Measurements from ENCODE around the gene HUWE1. TPM values are rescaled to one million over a fixed set of nuclear protein-coding genes. Genes with fewer than 3 reads are reported as not detected.

Gene HUWE1
- total RNA-seq, 1 experiment from 2014 or later, result 277 TPM

- H3K4me3 Mint-ChIP-seq, result no peak overlapping the region
- peaks cover 84% of the 10 kb centered on the region for H3K36me3 Mint-ChIP-seq
- ChIA-PET POLR2A (no interaction called here), CTCF (no interaction called here)
- H3K4me1 Mint-ChIP-seq, result no peaks in the 10 kb centered on the region
- no peak overlapping the region for H3K27ac Mint-ChIP-seq
- H3K9me3 Mint-ChIP-seq, result no peaks in the 10 kb centered on the region
- H3K27me3 Mint-ChIP-seq (ENCODE audit: low read depth), result no peaks in the 10 kb centered on the region
- ATAC-seq (no peak), DNase-seq (ENCODE audit: low spot score) (no peak)
- no peak for TF ChIP-seq SOX15 (CRISPR knock-in tag; IDR thresholded peaks at IDR 0.05)
- no peak for TF ChIP-seq GTF2I (CRISPR knock-in tag; conservative IDR thresholded peaks at IDR 0.05)
- no peak for TF ChIP-seq ESRRA (CRISPR knock-in tag; IDR thresholded peaks at IDR 0.05; ENCODE audit: borderline replicate concordance)
- TF ChIP-seq ZNF512 (CRISPR knock-in tag; IDR thresholded peaks at IDR 0.05; ENCODE audit: borderline replicate concordance), result no peak
- TF ChIP-seq ZNF232 (CRISPR knock-in tag; IDR thresholded peaks at IDR 0.05), result no peak
- TF ChIP-seq FOXJ3 (CRISPR knock-in tag; IDR thresholded peaks at IDR 0.05; ENCODE audit: borderline replicate concordance), result no peak
- no peak for TF ChIP-seq PREB (CRISPR knock-in tag; IDR thresholded peaks at IDR 0.05; ENCODE audit: borderline replicate concordance)
- TF ChIP-seq ETV6 (CRISPR knock-in tag; IDR thresholded peaks at IDR 0.05), result no peak
- TF ChIP-seq ATF3 (CRISPR knock-in tag; conservative IDR thresholded peaks at IDR 0.05), result no peak
- no peak for TF ChIP-seq CREB1 (CRISPR knock-in tag; IDR thresholded peaks at IDR 0.05)
- TF ChIP-seq, protein P1, sequence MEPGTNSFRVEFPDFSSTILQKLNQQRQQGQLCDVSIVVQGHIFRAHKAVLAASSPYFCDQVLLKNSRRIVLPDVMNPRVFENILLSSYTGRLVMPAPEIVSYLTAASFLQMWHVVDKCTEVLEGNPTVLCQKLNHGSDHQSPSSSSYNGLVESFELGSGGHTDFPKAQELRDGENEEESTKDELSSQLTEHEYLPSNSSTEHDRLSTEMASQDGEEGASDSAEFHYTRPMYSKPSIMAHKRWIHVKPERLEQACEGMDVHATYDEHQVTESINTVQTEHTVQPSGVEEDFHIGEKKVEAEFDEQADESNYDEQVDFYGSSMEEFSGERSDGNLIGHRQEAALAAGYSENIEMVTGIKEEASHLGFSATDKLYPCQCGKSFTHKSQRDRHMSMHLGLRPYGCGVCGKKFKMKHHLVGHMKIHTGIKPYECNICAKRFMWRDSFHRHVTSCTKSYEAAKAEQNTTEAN (CRISPR knock-in tag; IDR thresholded peaks at IDR 0.05), result no peak
- TF ChIP-seq JUN (CRISPR knock-in tag; IDR thresholded peaks at IDR 0.05), result no peak
- no peak for TF ChIP-seq JAZF1 (CRISPR knock-in tag; IDR thresholded peaks at IDR 0.05)
- TF ChIP-seq E2F1 (CRISPR knock-in tag; IDR thresholded peaks at IDR 0.05), result no peak
- TF ChIP-seq USF1 (CRISPR knock-in tag; IDR thresholded peaks at IDR 0.05), result no peak
- TF ChIP-seq E2F5 (CRISPR knock-in tag; IDR thresholded peaks at IDR 0.05), result no peak
- TF ChIP-seq ZNF317 (CRISPR knock-in tag; IDR thresholded peaks at IDR 0.05; ENCODE audit: borderline replicate concordance, low read depth), result no peak
- TF ChIP-seq IRF2 (CRISPR knock-in tag; IDR thresholded peaks at IDR 0.05; ENCODE audit: borderline replicate concordance, low read depth), result no peak
- TF ChIP-seq, protein P2, sequence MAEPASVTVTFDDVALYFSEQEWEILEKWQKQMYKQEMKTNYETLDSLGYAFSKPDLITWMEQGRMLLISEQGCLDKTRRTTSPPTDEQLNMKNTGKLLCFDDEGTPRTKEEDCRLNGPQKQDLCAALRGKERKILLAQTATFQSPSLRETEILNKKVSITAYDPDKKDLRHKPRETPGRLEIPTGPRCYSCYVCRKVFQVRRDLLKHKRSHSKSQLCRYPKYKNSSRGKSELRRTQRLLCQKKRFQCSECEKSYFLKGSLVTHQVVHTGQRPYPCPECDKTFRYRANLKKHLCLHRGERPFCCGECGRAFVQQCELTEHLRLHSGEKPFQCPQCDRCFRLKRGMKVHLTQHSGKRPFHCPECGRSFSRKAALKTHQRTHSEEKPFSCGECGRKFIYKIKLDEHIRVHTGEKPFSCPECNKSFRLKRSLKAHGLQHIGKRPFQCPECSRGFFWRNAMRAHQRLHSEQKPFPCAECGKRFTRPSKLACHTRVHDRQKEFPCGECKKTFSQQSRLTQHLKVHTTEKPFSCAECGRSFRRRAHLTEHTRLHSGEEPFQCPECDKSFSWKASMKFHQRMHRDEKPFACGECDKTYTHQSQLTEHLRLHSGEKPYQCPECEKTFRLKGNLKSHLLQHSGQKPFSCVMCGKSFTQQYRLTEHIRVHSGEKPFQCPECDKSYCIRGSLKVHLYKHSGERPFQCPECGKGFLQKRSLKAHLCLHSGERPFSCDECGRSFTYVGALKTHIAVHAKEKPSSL (CRISPR knock-in tag; conservative IDR thresholded peaks at IDR 0.05), result no peak
Measured at GRCh38 chrX:53556868-53557267, 129.7 kb downstream of the HUWE1 start.
